BJ (cell line): Measurements from ENCODE around the gene HDAC11. TPM values are rescaled to one million over a fixed set of nuclear protein-coding genes. Genes with fewer than 3 reads are reported as not detected.
A peak's percentile ranks its signal among the peaks of the same experiment; 100 is the strongest.
"Not testable (repeated sequence)": the region's sequence is repeated elsewhere in the genome, so short reads cannot be mapped to it uniquely, and the experiment has no call there.

Experiments
- CTCF ChIA-PET: fragments of 350-600 bp; formaldehyde crosslinking; extraction: SDS; loops from one replicate; lab custom pipeline; 2021; ENCODE audit warnings: antibody characterized with exemption, inconsistent platforms; lab: Yijun Ruan, JAX
- POLR2A ChIA-PET: fragments of 300-600 bp; sonication (Branson Sonifier 250); formaldehyde crosslinking; extraction: SDS; loops from one replicate; lab custom pipeline; 2021; ENCODE audit warnings: antibody characterized with exemption; lab: Charles Lee
- DNase-seq: peaks from one replicate; pipeline ENCODE4 v3.0.0-alpha.2; 2011; ENCODE audit warnings: low read depth
- H3K27me3 ChIP-seq: 2 replicates; pipeline ENCODE4 v1.6.0; 2011; ENCODE audit warnings: low read length; ENCODE audit not compliant: control insufficient read depth, insufficient read depth
- H3K36me3 ChIP-seq: 2 replicates; pipeline ENCODE4 v1.5.1; 2011; ENCODE audit warnings: low read length; ENCODE audit not compliant: control insufficient read depth, insufficient read depth
- H3K4me3 ChIP-seq: 2 replicates; pipeline ENCODE4 v1.5.1; 2011; ENCODE audit warnings: low read depth, mild to moderate bottlenecking, control low read depth, low read length
- CTCF ChIP-seq: IDR thresholded peaks from 2 replicates; pipeline ENCODE4 v1.5.1; 2011; ENCODE audit warnings: low read depth, mild to moderate bottlenecking, control low read depth, inconsistent platforms, low read length, moderate library complexity; ENCODE audit not compliant: insufficient read depth
- polyA minus RNA-seq: library from RNA; depleted of rRNA, polyadenylated mRNA; stranded (reverse); fragments of >200 nt; gene quantifications from 2 replicates; pipeline ENCODE4 v1.2.3, GENCODE V29; 2011; rRNA and poly(A)+ RNA removed
- polyA plus RNA-seq: library from polyadenylated mRNA; depleted of rRNA; stranded (reverse); fragments of >200 nt; gene quantifications from 2 replicates; pipeline ENCODE4 v1.2.3, GENCODE V29; 2011; rRNA removed

The HDAC11 gene
- polyA plus RNA-seq (9.8 and 16.0 TPM in 2 replicates), polyA minus RNA-seq (9.4 and 10.1 TPM in 2 replicates)

GRCh38 chr3:13479582-13480339 lies at the start of gene HDAC11:
TSS of gene HDAC11 (plus strand) at chr3:13480306. CDS start at chr3:13480348, 42 bp downstream.
- 0 out of 2 replicates have a peak, but pooled peaks cover under 1% of the 10 kb centered on the region for H3K27me3 ChIP-seq
- ChIA-PET POLR2A (interaction anchor here (0.6 to 0.8 kb wide), 4 partner anchors 399 to 1468 kb away, joined by 3 to 14 read pairs (median 6); partner anchors contain the start of gene NR2C2), CTCF (interaction anchor here (0.6 to 13.8 kb wide), 9 partner anchors 16 to 388 kb away, joined by 3 to 107 read pairs (median 4); no protein-coding TSS in a partner anchor)
- peak within 1 kb of the TSS; percentile 68 for H3K4me3 ChIP-seq
- 0 out of 2 replicates have a peak, but pooled peaks have one; percentile 14 for TF ChIP-seq CTCF
- H3K36me3 ChIP-seq: peaks cover 2% of the 10 kb centered on the region; the same call in 1 of the 2 replicates
- DNase-seq: peak; percentile 78

GRCh38 chr3:13430411-13430875 lies 49.7 kb upstream of the HDAC11 start:
- H3K27me3 ChIP-seq, CTCF ChIA-PET, POLR2A ChIA-PET, H3K4me3 ChIP-seq, DNase-seq, H3K36me3 ChIP-seq: not testable (repeated sequence)

- no peak for DNase-seq
- CTCF ChIA-PET: no interaction called here
- Histone ChIP-seq H3K36me3 (no peaks in the 10 kb centered on the region), H3K27me3 (no peaks in the 10 kb centered on the region), H3K4me3 (no peak overlapping the region)
- POLR2A ChIA-PET: no interaction called here
- TF ChIP-seq CTCF: no peak
Observed at GRCh38 chr3:13432093-13432492, 48.0 kb upstream of the HDAC11 start.

- Histone ChIP-seq H3K27me3 (no peaks in the 10 kb centered on the region), H3K36me3 (no peaks in the 10 kb centered on the region), H3K4me3 (no peak overlapping the region)
- ChIA-PET POLR2A (no interaction called here), CTCF (no interaction called here)
- DNase-seq: no peak
- no peak for TF ChIP-seq CTCF
Observed at GRCh38 chr3:13433912-13434311, 46.2 kb upstream of the HDAC11 start.

- POLR2A ChIA-PET, CTCF ChIA-PET, H3K4me3 ChIP-seq: not testable (repeated sequence)
Observed at GRCh38 chr3:13436213-13436612, 43.9 kb upstream of the HDAC11 start.

GRCh38 chr3:13440204-13440817 lies 39.8 kb upstream of the HDAC11 start:
- CTCF ChIA-PET: interaction anchor here (1.5 kb wide), 1 partner anchor 13 kb away, joined by 3 read pairs; no protein-coding TSS in a partner anchor
- H3K27me3 ChIP-seq: no peaks in the 10 kb centered on the region
- no peak for DNase-seq
- no peak overlapping the region for H3K4me3 ChIP-seq
- no peak for TF ChIP-seq CTCF
- no peaks in the 10 kb centered on the region for H3K36me3 ChIP-seq
- POLR2A ChIA-PET: no interaction called here

More at GRCh38 chr3:13436213-13436612, 43.9 kb upstream of the HDAC11 start:
- H3K36me3 ChIP-seq, H3K27me3 ChIP-seq, DNase-seq: not testable (repeated sequence)

- H3K36me3 ChIP-seq, DNase-seq, H3K27me3 ChIP-seq, H3K4me3 ChIP-seq, POLR2A ChIA-PET: not testable (repeated sequence)
- CTCF ChIA-PET: interaction anchor here (1.6 kb wide), 1 partner anchor 9 kb away, joined by 6 read pairs; no protein-coding TSS in a partner anchor
Observed at GRCh38 chr3:13442882-13443281, 37.2 kb upstream of the HDAC11 start.
